ENCODE results near the gene ISLR. TPM values are rescaled to one million over a fixed set of nuclear protein-coding genes. Genes with fewer than 3 reads are reported as not detected.

The ISLR gene
- total RNA-seq, 2 experiments from 2014 or later, result not detected

- Mint-ChIP-seq H3K36me3 (ENCODE audit: low read depth) (no peaks in the 10 kb centered on the region), H3K9me3 (no peaks in the 10 kb centered on the region), H3K27me3 (no peaks in the 10 kb centered on the region), H3K27ac (no peak overlapping the region), H3K4me3 (no peak overlapping the region), H3K4me1 (ENCODE audit: low read depth) (no peaks in the 10 kb centered on the region)
- POLR2A ChIA-PET, result no interaction called here
- peaks cover 0 to 5% of the 10 kb centered on the region in 2 experiments for H3K9me3 ChIP-seq (ENCODE audit: control insufficient read depth in 1 of 2, insufficient read depth in 1 of 2, low read length in 2 of 2)
- DNase-seq (no peak), ATAC-seq (ENCODE audit: poor library complexity) (no peak)
- no peak for TF ChIP-seq CTCF (IDR thresholded peaks at IDR 0.05)
- H3K27ac ChIP-seq (ENCODE audit: low read depth in 1 of 2, low read length in 2 of 2), result no peak overlapping the region
- H3K4me1 ChIP-seq (ENCODE audit: insufficient read depth, low read length), result no peaks in the 10 kb centered on the region
- H3K4me3 ChIP-seq (ENCODE audit: low read length), result no peak overlapping the region
- H3K36me3 ChIP-seq (ENCODE audit: insufficient read depth, low read length), result no peaks in the 10 kb centered on the region
- CTCF ChIA-PET, result no interaction called here
- intact Hi-C loops (cut with DNase I, micrococcal nuclease), result no loop called here
- no peaks in the 10 kb centered on the region for H3K27me3 ChIP-seq (ENCODE audit: control insufficient read depth in 1 of 2, insufficient read depth in 2 of 2, low read length in 2 of 2)
Observed at GRCh38 chr15:74182131-74182530, 8.6 kb downstream of the ISLR start.

GRCh38 chr15:74184582-74185091, 11.1 kb downstream of the ISLR start:
- CTCF ChIA-PET, result no interaction called here
- TF ChIP-seq CTCF (IDR thresholded peaks at IDR 0.05), result no peak
- no peaks in the 10 kb centered on the region for H3K27me3 Mint-ChIP-seq
- H3K36me3 Mint-ChIP-seq (ENCODE audit: low read depth), result no peaks in the 10 kb centered on the region
- H3K4me1 ChIP-seq (ENCODE audit: insufficient read depth, low read length), result no peaks in the 10 kb centered on the region
- H3K4me3 ChIP-seq (ENCODE audit: low read length), result no peak overlapping the region
- no peak overlapping the region for H3K4me3 Mint-ChIP-seq
- no peaks in the 10 kb centered on the region for H3K9me3 Mint-ChIP-seq
- no peak overlapping the region for H3K27ac Mint-ChIP-seq
- ATAC-seq (ENCODE audit: poor library complexity) (no peak), DNase-seq (no peak)
- no peaks in the 10 kb centered on the region for H3K4me1 Mint-ChIP-seq (ENCODE audit: low read depth)
- no peak overlapping the region for H3K27ac ChIP-seq (ENCODE audit: low read depth in 1 of 2, low read length in 2 of 2)
- POLR2A ChIA-PET, result no interaction called here
- H3K36me3 ChIP-seq (ENCODE audit: insufficient read depth, low read length), result no peaks in the 10 kb centered on the region
- intact Hi-C loops (cut with DNase I, micrococcal nuclease), result no loop called here
- H3K9me3 ChIP-seq (ENCODE audit: control insufficient read depth in 1 of 2, insufficient read depth in 1 of 2, low read length in 2 of 2), result peaks cover 0 to 5% of the 10 kb centered on the region in 2 experiments
- H3K27me3 ChIP-seq (ENCODE audit: control insufficient read depth in 1 of 2, insufficient read depth in 2 of 2, low read length in 2 of 2), result no peaks in the 10 kb centered on the region

- Mint-ChIP-seq H3K27ac (no peak overlapping the region), H3K4me1 (ENCODE audit: low read depth) (no peaks in the 10 kb centered on the region), H3K9me3 (no peaks in the 10 kb centered on the region), H3K27me3 (no peaks in the 10 kb centered on the region), H3K4me3 (no peak overlapping the region), H3K36me3 (ENCODE audit: low read depth) (no peaks in the 10 kb centered on the region)
- Histone ChIP-seq H3K27ac (ENCODE audit: low read depth in 1 of 2, low read length in 2 of 2) (no peak overlapping the region), H3K27me3 (ENCODE audit: control insufficient read depth in 1 of 2, insufficient read depth in 2 of 2, low read length in 2 of 2) (no peaks in the 10 kb centered on the region), H3K9me3 (ENCODE audit: control insufficient read depth in 1 of 2, insufficient read depth in 1 of 2, low read length in 2 of 2) (no peaks in the 10 kb centered on the region), H3K4me3 (ENCODE audit: low read length) (no peak overlapping the region), H3K36me3 (ENCODE audit: insufficient read depth, low read length) (no peaks in the 10 kb centered on the region), H3K4me1 (ENCODE audit: insufficient read depth, low read length) (no peaks in the 10 kb centered on the region)
- DNase-seq, result no peak
- ATAC-seq (ENCODE audit: poor library complexity), result no peak
- intact Hi-C loops (cut with DNase I, micrococcal nuclease), result no loop called here
- ChIA-PET CTCF (no interaction called here), POLR2A (no interaction called here)
- TF ChIP-seq CTCF (IDR thresholded peaks at IDR 0.05), result no peak
Observed at GRCh38 chr15:74185710-74186348, 12.3 kb downstream of the ISLR start.
